Measurements from ENCODE around the gene PPFIA2.

Gene PPFIA2

GRCh38 chr12:81333812-81334211 is 425.3 kb downstream of the PPFIA2 start:
- DNase-seq: no peak

DNA sequence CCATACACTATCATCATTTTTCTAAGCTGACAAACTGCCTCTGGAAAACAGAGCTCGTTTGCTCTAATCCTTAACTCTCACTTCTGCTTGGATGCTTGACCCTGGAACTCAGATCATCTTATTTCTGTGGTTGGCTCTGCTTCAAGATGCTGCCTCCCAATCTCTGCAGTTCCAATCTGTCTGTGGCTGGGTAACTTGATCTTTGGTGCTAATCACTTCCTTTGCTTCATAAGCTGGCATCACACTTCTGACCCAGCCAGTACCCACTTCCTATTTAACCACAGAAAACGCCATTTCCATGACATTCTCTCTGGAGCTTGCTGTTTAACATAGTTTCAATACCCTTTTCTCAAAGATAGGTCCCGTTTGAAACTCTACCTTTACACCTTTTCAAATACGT is 427.1 kb downstream of the PPFIA2 start:
- DNase-seq: no peak

DNA sequence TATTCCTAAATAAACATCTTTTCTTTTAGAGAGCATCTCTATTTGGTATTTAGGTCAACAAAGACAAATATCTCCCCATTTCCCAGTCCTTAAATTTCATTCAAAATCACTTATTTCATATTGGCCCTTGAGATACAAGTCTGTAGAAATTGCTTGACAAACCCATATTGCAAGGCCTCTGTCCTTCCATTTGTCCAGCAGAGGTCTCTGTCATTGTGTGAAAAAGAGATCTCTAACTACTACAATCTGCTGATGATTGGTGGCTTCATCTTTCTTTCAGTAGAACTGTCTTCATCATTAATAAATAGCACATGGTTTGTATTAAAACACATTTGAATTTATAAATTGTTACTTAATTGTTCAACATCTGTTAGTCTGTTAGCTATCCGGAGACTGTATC is 428.7 kb downstream of the PPFIA2 start:
- DNase-seq: no peak

DNA sequence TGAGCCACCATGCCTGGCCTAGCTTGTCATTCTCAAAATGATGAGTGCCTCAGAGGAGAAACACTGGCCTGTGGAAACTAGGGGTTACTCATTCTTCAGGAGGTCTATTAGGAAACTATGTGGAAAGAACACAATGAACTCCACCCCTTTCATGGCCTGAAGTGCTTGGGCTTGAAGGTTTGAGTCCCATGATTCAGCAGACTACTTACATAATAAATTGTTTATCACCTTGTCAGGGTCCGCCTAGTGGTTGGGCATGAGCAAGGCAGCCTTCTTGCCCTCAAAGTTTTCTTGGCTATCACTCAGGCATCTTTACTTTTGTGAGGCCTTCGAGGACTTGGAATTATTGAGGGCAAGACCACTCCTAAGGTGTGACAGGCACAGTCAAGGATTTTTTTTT is 430.1 kb downstream of the PPFIA2 start:
- no peak for DNase-seq

DNA sequence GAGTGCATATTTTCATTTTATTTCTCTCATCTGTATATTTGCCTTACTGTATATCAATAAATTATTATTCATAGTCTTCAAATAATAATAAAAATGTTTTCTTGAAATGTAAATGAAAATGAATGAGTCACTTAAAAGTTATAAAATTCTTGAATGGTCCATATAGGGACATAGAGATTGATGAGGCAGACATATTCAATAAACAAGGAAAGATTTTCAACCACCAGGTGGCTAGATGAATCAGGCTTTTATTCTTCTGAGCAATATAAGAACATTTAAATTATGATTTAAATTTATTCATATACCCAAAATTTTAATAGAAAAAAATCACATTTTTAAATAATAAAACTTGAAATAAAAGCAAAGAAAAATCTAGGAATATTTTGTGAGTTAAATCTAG is 431.7 kb downstream of the PPFIA2 start:
- no peak for DNase-seq

- DNase-seq: no peak
Measured at GRCh38 chr12:81325086-81325485, 434.1 kb downstream of the PPFIA2 start.

- no peak for DNase-seq
Measured at GRCh38 chr12:81314903-81315531, 444.1 kb downstream of the PPFIA2 start.

- no peak for DNase-seq
Measured at GRCh38 chr12:81303935-81304334, 455.2 kb downstream of the PPFIA2 start.

- no peak for DNase-seq
Measured at GRCh38 chr12:81300454-81300853, 458.7 kb downstream of the PPFIA2 start.

- no peak for DNase-seq
Measured at GRCh38 chr12:81297601-81298000, 461.5 kb downstream of the PPFIA2 start.

DNA sequence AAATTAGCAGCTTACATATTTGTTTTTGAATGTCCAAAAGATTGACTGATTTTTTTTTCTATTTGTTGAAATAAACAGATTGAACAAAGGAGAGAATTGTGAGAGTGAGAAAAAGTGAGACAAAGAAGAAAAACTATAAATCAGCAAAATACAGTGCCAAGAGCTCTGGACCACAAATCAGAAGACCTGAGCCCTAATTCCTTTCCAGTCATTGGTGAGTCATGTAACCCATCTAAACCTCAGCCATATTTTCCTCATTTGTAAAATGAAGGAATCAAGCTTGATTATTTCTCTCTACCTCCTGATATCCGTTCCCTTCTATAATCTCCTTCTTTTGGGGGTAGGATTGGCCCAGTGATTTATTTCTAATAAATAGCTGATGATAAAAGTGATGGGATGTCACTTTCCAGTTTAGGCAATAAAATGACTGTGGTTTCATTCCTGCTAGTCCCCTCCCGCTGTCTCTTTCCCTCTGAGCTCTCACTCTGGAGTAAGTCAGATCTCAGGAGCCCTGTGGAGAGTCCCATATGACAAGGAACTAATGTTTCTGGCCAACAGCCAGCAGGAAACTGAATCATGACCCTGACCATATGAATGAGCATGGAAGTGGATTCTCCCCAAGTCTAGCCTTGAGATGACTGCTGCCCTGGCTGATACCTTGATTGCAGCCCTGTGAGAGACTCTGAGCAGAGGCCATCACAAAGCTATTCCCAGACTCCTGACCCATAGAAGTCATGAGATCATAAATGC is 462.4 kb downstream of the PPFIA2 start:
- DNase-seq: no peak

GRCh38 chr12:81295251-81295650 is 463.9 kb downstream of the PPFIA2 start:
- DNase-seq: no peak

- no peak for DNase-seq
Measured at GRCh38 chr12:81294325-81295190, 464.6 kb downstream of the PPFIA2 start.

DNA sequence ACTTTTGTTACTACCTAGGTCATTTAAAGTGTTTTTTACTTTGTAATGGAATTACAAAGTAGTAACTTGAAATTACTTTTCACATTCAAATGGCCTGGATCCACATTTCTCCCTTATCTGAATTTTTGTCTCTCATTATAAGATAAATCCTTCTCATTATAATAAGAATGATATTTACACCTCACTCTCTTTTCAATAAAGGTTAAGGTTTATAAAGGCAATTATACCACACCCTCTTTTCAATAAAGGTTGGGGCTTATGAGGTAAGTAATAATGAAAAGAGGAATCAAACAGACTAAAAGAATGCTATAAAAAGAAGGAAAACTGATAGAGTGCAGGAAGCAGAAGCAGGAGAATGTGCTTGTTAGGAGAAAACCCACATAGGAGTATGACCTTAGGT is 470.5 kb downstream of the PPFIA2 start:
- DNase-seq: no peak

- DNase-seq: no peak
Measured at GRCh38 chr12:81284137-81284536, 475.0 kb downstream of the PPFIA2 start.

DNA sequence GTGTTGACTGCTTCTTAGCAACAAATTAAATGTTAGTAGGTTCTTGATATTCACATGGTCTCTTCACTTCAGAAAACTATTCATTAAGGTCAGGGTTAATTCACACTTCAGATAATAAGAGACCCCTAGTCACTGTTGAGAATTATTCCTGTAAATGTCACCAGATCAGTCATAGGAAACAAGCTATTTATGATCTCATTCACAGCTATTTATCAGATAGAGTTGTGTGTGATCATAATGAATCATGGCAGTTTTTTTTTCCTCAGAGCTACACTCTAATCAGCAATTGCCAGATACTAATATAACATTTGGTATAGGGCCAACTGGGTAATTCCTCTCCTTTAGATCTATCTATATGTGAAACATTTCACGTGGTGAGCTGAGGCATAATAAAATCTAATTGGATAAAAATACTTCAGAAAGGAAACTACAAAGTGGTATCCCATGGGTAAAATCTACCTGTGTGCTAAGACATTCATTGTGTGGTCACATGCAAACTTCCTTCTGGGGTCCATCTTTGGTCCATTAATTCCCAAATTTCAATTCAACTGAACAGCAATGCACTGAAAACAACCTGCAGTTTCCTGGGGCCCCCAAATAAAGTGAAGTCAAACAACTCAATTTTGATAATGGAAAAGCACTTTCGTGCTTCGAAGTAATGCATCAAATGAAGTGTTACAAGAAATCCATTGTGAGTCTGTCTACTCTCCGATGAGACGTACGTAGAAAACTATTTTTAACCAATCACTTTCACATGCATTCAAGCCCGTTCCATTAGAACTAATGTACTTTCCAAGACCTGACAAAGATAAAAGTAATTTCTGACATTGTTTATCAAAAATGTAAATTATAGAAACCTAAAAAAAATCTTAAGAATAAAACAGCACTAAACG is 484.3 kb downstream of the PPFIA2 start:
- peak; percentile 69 for DNase-seq

GRCh38 chr12:81270385-81270784 is 488.8 kb downstream of the PPFIA2 start:
- no peak for DNase-seq

GRCh38 chr12:81263072-81263471 is 496.1 kb downstream of the PPFIA2 start:
- DNase-seq: no peak

DNA sequence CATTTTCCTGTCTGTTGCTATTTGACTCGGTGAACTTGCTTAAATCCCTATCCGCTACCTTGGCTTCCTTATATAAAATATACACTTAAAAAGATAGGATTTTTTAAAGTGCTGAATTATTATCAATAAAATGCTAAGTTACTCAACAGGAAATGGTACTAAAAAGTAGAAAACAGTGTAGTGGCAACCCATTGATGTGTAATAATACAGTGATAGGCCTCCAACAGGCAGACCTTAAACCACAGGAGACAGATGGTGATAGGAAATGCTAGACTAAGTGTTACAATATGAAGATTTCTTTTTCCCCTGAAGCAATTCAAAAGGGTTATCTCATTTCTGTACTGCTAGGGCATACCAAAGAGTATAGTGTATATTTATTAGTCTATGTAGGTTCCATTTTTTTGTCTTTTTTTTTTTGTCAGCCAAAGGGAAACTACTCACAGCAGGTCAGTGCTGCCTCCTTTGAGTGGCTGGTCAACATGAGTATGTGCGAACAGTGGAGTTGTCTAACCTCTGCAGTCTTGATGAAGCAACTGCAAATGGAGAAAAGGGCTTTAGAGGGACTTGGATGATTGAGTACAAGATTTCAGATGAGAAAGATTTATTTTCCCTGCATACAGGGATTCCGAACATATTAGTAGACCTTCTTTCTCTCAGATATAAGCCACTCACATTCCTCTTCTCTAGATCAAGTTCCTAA is 497.5 kb downstream of the PPFIA2 start:
- DNase-seq: no peak

GRCh38 chr12:81259360-81259759 is 499.8 kb downstream of the PPFIA2 start:
- no peak for DNase-seq

DNA sequence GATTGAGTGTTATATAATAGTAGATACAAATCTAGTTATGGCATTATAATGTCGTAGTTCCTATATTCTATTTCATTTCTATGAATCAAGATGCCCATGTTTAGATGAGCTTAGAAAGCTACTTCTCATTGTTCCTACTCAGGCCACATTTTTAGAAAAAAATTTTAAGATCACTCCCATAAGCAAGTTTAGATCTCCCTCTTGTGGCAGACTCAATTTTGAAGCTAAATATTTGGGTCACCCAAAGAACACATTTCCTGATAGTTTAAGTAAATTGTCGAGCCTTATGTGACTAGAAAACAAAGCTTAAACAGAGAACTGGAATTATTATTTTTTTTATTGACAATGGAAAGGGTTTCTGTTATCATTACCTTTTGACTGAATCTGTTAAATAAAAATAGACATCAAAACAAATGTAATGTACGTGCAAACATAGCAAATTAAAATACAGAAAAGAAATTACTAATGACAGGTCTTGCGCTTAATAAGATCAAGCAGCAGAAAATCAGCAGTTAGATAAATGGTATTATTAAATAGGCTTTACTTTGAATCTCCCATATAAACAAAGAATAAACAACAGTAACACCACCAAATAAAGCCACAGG is 501.1 kb downstream of the PPFIA2 start:
- peak; percentile 67 for DNase-seq

DNA sequence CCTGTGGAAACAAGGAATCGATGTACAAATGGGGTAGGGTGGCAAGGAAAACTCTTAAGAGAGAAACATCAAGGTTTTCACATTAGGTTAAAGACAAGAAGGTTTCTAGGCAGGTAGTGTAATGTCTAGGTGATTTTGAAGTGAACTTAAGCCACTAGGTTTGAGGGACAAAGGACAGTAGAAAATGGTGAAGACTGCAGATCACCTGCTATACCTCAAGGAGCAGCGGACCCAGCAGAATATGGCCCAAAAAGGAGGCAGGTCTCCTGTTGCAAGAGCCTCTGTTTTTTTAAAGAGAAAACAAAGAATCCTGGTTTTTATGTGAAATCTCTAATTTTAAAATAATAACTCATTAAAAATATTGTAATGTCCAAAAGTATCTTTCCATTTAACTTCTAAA is 503.2 kb downstream of the PPFIA2 start:
- no peak for DNase-seq

Data from NCI-H2227 treated with DMSO at 0.1 percent for 48 hours (cell line).